Stimulated activated CD8-positive, alpha-beta memory T cell treated with anti-CD3 and anti-CD28 coated beads, Interleukin-12 subunit alpha, Interleukin-12 subunit beta, amount 100 ng/mL, for 24 hours (primary cell): ENCODE measurements around the gene CCDC196.
"Not testable (repeated sequence)": the region's sequence is repeated elsewhere in the genome, so short reads cannot be mapped to it uniquely, and the experiment has no call there.

Experiments
- DNase-seq: peaks from one replicate; pipeline ENCODE4 v3.0.0-alpha.2; 2020; ENCODE audit errors: extremely low read depth

The CCDC196 gene

DNA sequence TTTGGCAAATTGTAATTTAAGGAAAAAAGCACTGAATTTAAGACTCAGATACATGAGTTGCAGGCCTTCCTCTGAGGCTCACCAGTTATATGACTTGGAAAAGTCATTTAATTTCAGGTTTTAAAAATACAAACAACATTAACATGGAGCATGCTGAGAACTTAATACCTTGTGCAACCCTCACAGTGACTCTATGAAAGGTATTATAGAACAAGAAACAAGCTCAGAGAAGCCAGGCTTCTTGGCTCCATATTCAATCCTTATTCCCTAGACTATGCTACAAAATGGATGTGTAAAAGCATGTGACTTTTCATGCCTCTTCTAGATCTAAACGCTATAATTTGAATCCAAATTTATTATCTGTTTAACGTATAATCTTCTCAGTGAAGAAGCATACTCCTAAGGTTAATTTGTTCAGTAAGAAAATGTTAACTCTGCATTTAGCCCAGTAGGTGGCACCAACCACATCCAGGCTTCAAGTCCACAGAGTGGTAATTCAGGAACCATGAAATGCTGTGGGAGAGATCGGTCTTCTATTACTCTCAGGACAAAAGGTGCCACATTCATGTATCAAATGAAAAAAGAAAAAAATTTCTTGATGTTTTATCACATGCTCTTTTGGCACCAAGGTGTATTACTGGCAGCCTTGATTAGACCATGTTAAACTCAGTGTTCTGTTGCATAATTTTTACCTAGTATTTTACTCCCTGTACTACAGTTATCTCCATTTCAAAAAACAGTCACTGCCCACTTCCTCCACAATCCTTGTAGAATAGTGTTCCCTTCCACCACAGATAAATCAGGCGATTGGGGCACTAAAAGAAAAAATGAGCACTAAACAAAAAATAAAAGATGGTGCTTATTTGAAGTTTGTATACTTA is 9.3 kb downstream of the CCDC196 start:
- DNase-seq, result no peak

DNA sequence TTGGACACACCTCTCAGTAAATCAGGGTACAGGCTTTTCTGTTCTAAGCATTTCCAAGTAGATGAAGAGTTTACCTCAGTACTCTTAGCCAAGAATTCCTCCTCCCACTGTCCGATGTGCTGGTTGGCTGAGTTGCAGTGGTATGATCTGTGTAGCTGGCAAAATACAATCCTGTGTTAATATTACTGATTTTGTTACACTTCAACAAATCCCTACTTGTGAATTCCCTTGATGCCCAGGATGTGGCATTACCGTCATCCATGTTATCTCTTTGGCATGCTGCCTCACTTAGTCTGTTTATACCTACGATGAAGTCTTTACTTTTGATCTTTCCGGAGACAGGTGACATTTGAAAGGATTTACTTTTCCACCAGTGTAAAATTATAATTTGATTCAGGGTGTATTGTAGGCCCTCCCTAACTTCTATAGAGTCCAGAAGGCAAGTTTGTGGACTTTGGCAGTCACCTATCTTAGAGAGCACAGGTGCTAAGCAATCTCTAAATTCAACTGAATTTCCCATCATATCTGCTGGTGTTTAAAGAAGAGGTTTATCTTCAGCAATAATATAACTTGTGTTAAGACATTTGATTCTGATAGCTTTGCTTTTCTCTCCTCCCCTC is 10.1 kb downstream of the CCDC196 start:
- no peak for DNase-seq

DNA sequence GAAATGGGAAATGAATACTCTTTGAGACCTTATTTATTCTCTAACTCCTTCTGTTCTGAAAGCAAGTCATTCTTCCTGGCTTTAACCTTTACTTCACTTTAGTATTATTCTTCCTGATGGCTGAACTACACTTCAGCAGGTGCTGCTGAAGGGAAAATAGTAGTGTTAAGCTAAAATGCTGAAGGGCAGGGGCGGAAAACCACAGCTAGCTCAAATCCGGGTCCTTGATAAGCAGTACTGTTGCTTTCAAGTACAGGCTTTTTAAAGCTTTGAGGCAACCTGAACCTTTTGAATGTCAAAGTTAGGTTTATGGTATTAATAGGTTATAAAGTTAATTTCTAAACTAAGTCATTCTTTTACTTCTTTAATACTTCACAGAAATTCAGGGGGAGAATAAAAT is 10.7 kb downstream of the CCDC196 start:
- no peak for DNase-seq

DNA sequence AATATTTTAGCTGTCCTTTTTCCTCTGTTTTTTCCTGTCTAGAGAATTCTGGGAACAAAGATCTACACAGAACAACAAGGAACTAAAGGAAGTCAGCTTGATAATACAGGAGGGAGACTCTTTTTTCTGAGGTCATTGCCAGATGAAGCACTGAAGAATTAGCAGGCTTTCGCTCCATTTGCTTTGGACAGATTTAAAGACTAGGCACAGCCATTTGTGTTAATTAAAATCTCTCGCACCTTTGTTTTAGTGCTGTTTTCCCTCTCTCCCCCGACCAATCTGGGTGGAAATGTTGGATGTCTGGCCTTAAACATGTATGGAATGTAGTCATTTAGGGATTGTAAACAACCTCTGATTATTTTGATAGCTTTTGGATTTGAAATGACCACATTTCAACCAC is 12.1 kb downstream of the CCDC196 start:
- no peak for DNase-seq

DNA sequence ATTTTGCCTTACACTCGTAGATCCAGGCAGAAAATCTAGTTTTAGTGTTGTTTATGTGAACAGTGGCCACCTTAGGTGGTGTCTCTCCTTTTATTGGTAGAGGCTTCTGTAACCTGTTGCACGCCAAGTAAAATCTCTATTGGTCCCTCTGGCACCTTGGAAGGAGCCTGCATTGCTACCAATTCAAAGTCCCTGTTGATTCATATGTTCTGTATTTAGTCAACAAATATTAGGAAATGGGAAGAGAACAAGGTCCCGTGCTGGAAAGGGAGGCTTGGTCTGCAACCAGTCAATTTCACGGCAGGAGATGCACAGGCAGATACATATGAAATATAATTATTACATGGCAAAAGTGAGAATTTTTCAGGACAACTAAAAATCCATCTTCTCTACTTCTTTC is 15.4 kb downstream of the CCDC196 start:
- no peak for DNase-seq

DNA sequence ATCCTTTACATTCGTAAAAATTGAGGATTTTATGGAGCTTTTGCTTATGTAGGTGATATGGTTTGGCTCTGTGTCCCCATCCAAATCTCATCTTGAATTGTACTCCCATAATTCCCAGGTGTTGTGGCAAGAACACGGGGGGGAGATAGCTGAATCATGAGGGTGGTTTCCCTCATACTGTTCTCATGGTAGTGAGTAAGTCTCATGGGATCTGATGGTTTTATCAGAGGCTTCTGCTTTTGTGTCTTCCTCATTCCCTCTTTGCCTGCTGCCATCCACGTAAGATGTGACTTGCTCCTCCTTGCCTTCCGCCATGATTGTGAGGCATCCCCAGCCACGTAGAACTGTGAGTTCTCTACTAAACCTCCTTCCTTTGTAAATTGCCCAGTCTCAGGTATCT is 16.7 kb downstream of the CCDC196 start:
- DNase-seq, result not testable (repeated sequence)

DNA sequence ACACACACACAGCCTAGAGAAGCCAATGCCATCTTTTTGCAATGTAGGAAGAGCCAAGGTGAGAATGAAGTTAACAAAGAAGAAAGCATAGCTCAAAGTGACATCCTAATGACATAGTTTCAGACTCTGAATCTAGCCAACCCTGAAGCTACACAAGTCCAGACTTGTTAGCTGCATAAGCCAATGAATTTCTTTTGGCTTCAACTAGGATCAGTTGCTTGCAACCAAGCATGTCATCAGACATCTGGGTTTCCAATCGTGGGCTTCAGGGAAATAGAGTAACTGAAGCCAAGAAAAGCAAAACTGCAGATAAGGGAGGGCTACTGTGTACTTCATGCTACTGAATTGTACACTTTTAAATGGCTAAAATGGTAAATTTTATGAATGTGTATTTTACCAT is 17.4 kb downstream of the CCDC196 start:
- DNase-seq, result no peak

DNA sequence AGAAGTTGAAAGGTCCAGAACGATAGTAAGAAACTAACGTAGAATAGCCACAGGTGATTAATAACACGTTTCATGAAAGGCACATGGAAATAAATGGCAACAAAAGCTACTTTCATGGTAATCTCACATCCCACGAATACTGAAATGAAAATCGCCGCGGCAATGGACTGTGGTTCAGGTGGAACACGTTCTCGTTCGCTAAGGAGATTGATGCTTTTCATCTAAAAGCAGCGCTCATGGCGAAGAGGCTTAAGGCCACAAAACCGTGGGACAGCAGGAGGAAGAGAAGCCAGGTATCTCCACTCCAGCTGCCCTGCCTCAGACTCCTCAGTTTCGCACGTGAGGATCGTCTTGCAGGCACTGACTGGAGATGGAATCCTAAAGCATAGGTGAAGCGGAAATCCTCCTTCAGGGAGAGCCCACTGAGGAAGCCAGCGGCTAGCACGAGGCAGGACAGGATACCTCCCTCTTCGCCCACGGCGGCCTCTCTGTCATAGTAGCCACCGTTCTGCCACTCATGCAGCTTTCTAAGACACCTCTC is 21.1 kb downstream of the CCDC196 start:
- no peak for DNase-seq

DNA sequence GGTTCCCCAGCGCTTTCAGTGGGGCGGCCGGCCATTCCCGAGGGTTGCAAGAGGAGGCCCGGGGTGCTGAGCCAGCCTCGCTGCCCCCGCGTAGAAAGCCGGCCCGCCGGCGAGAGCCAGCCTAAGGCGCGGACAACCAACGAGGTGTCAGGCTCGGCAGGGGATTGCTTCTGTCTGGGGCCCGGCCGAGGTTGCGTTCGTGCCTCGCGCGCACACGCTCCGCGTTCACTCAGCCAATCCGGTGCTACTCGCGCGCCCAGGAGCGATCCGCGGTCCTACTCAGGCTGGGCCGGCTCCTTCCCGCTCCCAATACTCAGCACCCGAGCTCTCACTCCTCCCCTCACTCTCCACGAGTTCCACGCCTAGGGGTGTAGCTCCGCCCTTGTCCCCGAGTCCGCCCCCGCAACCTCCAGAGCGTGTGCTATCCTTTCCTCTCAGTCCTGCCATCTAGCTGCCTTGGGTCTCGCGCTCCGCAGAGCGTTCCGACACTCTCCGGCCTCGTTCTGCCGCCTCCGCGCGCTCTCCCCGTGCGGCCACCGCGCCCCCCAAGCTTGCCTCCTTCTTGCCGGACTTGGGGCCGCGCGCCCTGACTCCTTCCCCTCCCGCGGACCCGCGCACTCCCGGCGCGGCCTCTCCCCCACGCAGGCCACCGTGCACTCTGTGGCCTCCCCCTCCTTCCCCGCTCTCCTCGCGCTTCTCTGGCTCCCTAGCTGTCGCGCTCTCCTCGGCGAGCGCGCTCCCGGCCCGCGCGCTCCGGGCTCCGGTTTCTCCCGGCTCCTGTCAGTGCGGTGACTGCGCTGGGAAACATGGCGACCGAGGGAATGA is 21.8 kb downstream of the CCDC196 start, which contains the start of gene GPHN:
Gene GPHN (plus strand): TSS at position 426 of the 825 bp plus-strand sequence.
- peak; percentile 70 for DNase-seq

DNA sequence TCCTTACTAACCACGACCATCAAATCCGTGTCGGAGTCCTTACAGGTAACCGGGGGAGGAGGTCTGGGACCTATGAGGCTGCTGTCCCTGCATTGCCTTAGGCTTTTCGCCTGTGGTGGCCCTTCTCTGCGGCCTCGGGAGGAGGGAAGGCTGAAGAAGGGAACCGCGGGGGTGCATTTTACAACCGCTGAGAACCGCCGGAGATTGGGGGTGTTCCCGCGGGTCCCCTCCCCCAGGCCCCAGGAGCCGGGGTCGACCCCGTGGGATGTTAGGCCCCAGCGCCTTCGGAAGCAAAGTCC is 22.3 kb downstream of the CCDC196 start:
- DNase-seq, result no peak

DNA sequence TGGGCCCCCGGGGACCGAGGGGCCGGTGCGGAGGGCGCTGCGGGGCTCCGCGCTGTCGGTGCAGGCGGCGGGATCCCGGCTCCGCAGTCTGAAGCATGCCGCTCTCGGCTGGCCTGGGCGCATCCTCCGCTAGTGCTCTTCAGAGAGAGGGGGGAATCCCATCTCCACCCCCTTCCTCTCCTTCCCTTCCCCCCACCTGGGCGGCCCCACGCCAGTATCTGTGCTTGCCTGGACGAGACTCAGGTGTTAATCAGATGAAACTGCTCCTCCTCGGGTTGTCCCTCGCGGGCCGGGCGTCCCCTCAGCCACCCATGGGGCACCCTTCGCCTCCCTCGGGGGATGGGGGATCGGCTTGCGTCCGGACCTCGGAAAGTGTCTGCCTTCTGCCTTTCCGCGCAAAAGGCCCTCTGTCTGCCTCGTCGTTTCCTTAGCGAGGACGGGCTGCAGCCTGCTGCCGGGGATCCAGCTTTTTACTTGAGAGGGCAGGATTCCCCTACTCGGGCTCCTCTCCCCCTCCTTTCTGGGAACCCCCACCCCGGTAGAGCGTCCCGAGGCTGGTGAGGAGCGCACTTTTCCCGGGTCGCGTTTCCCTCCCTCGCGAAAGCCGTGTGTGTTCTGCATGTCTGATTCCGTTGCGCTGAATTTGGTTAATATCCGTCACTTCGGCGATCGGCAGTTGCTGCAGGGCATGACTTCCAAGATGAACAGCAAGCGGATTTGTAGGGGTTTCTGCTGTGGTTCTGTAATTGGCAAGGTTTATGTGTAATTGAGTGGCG is 22.9 kb downstream of the CCDC196 start:
- DNase-seq, result no peak

DNA sequence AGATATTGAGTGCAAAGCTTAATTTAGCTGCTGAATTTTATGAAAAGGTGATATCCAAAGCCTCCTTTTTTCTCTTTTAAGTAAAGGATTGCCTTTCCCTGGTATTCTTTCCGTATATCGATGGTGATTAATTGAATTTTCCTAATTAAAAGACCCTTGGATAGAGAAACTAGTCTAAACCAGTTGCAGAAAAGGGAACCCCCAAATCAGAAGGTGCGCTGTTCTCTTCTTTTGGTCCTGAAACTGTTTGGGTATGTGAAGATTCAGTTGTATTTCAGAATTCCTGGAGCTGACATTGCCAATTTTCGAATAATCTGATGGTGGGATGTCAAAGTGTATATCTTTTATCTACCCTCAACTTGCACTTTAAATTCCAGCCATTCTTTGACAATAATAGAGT is 23.7 kb downstream of the CCDC196 start:
- no peak for DNase-seq

DNA sequence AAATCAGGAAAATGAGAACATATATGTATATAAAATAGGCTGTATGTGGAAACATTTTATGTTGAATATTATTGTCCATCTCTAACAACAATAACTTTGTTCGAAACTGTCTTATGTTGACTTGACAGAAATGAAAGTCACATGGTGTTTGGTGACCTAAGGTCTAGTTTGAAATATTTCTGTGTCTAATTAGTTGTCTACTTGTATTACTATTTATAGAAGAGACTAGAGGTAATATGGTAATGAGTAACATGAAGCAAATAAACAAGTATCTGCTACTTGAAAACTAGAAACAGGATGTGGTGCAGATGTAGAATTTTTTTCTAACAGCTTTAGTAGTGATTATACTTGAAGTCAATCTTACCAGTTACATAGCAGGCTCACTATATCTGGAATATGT is 25.7 kb downstream of the CCDC196 start:
- no peak for DNase-seq

DNA sequence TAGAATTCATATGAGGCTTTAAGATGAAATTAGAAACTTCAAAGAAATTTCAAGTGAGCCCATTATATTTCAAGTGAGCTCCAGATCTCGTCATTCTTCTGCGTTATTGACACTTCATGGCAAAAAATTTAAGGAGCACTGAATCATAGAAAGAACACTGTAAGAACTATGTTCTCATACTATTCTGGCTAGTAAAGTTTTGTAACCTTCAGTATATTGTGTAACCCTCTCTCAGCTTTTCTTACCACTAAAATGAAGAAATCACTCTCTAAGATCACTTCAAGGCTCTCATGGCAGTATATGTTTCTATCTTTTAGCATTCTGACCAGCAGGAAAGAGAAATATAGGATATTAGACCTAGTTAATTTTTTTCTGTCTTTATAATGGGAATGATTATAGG is 28.0 kb downstream of the CCDC196 start:
- no peak for DNase-seq

DNA sequence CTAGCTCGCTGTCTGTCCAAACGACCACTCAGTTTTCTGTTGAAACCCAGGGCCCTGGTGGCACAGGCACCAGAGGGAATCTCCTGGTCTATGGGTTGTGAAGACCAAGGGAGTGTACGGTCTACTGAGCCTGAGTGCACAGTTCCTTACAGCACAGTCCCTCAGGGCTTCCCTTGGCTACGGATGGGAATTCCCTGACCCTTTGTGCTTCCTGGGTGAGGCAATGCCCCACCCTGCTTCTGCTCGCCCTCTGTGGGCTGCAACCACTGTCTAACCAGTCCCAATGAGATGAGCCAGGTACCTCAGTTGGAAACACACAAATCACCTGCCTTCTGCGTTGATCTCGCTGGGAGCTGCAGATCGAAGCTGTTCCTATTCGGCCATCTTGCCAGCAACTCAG is 44.4 kb downstream of the CCDC196 start:
- no peak for DNase-seq

DNA sequence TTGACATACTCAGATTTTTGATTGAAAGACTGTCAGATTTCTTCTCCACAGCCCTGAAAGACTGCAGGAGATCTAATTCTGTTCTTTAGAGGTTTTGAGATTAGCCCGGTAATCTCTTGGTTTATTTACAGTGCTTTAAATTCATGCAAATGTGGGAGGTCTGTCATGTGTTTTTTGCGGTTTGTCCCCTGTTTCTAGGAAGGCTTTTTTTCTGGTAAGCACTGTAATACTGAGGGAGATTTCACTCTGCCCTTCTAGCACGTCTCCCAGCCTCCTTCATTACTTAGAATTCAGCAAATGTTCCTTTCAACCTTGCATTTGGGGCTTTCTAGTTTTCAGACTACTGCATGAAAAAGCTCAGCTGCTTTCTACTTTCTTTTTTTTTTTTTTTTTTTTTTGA is 52.9 kb downstream of the CCDC196 start:
- no peak for DNase-seq

DNA sequence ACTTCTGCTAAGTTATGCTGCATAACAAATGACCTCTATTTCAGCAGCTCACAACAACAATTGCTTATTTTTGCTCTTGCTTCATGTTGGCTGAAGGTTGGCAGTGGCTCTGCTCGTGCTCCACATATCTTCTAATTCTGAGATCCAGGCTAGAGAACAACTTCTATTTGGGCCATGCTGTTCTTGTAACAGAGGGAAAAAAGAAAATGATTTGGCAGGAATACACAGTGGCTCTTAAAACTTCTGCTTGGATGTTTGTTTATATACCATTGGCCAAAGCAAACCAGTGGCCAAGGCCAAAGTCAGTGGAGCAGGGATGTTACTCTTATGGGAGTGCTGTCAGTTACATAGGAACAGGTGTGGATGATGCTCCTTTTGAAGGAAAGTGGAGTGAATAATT is 53.9 kb downstream of the CCDC196 start:
- no peak for DNase-seq

DNA sequence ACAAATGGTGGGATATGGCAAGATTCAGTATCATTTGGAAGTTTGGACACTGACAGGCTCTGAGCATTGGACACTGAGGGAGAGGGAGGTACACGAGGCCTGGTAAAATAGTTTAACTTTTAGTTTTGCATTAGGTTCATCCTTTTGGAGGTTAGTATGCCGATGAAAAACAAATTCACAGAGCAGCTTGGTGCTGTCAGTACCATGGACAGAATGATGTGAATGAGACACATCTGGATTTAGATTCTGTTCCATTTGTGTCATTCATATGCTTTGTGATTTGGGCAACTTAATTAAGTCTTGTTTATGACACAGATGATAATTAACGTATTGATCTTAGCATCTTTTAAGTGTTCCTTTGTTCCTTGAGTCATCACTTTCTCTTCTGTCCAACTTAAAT is 55.5 kb downstream of the CCDC196 start:
- DNase-seq, result no peak

DNA sequence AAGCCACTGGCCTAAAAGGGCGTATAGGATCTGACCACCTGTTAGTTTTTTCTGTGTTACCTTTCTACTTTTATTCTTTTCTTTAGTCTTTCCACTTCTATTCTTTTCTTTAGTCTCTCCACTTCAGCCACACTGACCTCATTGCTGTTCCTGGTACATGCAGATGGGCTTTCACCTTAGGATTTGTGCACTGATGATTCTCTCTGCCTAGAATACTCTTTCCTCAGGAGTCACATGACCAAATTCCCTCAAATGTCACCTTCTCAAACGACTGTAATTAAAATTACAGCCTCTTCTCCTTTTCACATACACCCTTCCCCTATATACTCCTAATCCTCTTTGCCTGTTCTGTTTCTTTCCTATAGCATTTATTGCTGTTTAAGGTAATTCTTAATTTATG is 57.8 kb downstream of the CCDC196 start:
- DNase-seq, result no peak

DNA sequence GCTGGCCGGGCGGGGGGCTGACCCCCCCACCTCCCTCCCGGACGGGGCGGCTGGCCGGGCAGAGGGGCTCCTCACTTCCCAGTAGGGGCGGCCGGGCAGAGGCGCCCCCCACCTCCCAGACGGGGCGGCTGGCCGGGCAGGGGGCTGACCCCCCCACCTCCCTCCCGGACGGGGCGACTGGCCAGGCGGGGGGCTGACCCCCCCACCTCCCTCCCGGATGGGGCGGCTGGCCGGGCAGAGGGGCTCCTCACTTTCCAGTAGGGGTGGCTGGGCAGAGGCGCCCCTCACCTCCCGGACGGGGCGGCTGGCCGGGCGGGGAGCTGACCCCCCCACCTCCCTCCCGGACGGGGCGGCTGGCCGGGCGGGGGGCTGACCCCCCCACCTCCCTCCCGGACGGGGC is 59.0 kb downstream of the CCDC196 start:
- DNase-seq, result not testable (repeated sequence)

DNA sequence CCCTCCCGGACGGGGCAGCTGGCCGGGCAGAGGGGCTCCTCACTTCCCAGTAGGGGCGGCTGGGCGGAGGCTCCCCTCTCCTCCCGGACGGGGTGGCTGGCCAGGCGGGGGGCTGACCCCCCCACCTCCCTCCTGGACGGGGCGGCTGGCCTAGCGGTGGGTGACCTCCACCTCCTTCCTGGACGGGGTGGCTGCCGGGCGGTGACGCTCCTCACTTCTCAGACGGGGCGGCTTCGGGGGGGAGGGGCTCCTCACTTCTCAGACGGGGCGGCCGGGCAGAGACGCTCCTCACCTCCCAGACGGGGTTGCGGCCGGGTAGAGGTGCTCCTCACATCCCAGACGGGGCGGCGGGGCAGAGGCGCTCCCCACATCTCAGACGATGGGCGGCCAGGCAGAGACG is 59.6 kb downstream of the CCDC196 start:
- not testable (repeated sequence) for DNase-seq
